Measurements from ENCODE around the gene EFCAB8. TPM values are rescaled to one million over a fixed set of nuclear protein-coding genes. Genes with fewer than 3 reads are reported as not detected.

Gene EFCAB8
- total RNA-seq, 4 donors from 2014 or later: not detected

DNA sequence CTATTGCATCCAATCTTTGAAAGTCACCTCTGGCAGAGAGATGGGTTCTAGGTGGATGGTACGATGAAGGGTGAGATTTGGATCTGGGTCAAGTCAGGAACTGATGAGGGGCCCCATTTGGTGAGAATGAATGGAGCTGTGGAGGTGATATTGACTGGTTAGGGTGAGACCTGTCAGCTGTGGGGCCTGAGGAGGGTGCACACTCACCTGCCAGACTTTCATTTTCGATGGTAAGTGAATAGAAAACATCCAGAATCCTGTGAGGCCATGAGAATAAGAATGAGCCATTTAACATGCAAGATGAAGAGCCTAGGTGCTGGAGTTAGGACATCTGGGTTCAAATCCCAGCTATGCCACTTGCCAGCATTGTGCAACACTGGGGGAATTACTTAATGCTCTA, 138.7 kb downstream of the EFCAB8 start:
- TF ChIP-seq POLR2A (IDR thresholded peaks at IDR 0.05): no peak
- no peak for TF ChIP-seq CTCF (IDR thresholded peaks at IDR 0.05 in 4 of 5, conservative IDR thresholded peaks at IDR 0.05 in 1 of 5)

DNA sequence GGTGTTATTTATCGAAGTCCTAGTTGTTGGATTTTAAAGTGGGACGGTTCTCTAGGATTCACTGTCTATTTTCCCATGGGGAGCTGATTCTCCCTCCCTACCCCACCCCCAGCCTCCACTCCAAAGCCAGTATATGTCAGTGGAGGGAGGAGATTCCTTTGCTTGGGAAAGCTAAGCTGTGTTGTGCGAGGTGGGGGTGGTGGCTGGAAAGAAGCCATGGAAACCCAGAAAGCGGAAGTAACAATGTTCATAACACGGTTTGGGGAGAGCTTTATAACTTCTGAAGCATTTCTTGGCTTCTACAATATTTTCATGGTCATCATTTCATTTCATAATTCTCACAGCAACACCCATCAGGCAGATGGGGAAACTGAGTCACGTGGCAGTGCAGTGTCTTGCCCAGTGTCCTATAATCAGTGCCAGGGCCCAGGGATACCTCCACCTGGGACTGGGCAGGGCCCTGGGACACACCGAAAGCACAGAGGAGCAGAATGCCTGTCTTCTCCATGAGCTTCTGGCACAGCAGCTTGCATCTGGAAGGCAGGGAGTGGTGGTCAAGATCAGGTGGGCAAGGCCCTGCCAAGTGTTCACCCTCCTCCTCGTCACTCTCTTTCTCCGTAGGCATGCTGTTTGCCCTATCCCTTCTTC, 141.0 kb downstream of the EFCAB8 start:
- no peak for DNase-seq
- intact Hi-C loops (cut with DNase I; ENCODE audit: low total_unique reads) (no loop called here), in situ Hi-C loops (cut with MboI; ENCODE audit: low sequenced_read_pairs in 4 of 4) (loop anchor here in 1 of 4 donors (25.0 kb wide), 1 partner anchor 87 kb away; no protein-coding TSS in a partner anchor)
- H3K4me1 ChIP-seq: no peaks in the 10 kb centered on the region
- H3K9me3 ChIP-seq: no peaks in the 10 kb centered on the region
- H3K27me3 ChIP-seq: no peaks in the 10 kb centered on the region
- H3K4me3 ChIP-seq: no peak overlapping the region
- no peak overlapping the region for H3K27ac ChIP-seq
- ATAC-seq: no peak
- TF ChIP-seq CTCF (IDR thresholded peaks at IDR 0.05 in 4 of 5, conservative IDR thresholded peaks at IDR 0.05 in 1 of 5) (no peak), POLR2A (IDR thresholded peaks at IDR 0.05) (no peak)
- no peaks in the 10 kb centered on the region for H3K36me3 ChIP-seq

More for the DNA sequence above, 138.7 kb downstream of the EFCAB8 start:
- Histone ChIP-seq H3K36me3 (no peaks in the 10 kb centered on the region), H3K27ac (no peak overlapping the region), H3K27me3 (no peaks in the 10 kb centered on the region), H3K9me3 (no peaks in the 10 kb centered on the region), H3K4me1 (no peaks in the 10 kb centered on the region), H3K4me3 (no peak overlapping the region)
- intact Hi-C loops (cut with DNase I; ENCODE audit: low total_unique reads) (no loop called here), in situ Hi-C loops (cut with MboI; ENCODE audit: low sequenced_read_pairs in 4 of 4) (no loop called here)
- ATAC-seq: no peak
- DNase-seq: no peak

DNA sequence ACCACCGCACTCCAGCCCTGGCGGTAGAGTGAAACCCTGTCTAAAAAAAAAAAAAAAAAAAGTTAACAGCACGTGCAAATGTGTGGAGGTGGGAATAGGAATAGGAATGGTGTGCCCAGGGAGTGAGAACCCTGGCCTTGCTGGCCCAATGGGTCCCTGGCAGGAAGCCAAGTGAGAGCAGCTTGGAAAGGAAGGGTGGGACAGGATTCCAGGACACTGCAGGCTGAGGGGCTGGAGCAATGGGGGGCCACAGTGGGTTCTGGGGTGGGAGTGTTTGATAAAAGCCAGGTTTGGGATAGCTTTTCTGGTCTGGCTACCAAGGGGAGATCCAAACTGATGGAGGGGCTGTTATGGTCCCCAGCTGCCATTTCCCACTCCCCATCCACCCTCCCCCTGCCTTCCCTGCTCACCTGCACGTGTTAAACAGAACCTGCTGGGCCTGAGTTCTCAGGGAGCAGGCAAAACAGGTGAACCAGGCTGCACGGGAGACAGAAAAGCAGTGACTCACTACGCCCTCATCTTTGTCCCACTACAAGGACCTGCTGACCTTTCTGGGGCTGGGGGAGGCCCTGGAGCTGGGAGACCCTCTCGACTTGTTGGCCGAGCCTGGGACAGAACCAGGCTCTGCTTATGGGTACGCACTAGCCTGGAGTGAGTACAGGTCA, 142.2 kb downstream of the EFCAB8 start:
- H3K27me3 ChIP-seq: no peaks in the 10 kb centered on the region
- H3K27ac ChIP-seq: no peak overlapping the region
- H3K9me3 ChIP-seq: no peaks in the 10 kb centered on the region
- DNase-seq (no peak), ATAC-seq (no peak)
- in situ Hi-C loops (cut with MboI; ENCODE audit: low sequenced_read_pairs in 4 of 4): loop anchor here in 1 of 4 donors (25.0 kb wide), 1 partner anchor 89 kb away; no protein-coding TSS in a partner anchor
- intact Hi-C loops (cut with DNase I; ENCODE audit: low total_unique reads): no loop called here
- H3K36me3 ChIP-seq: no peaks in the 10 kb centered on the region
- no peak overlapping the region for H3K4me3 ChIP-seq
- no peak for TF ChIP-seq POLR2A (IDR thresholded peaks at IDR 0.05)
- no peaks in the 10 kb centered on the region for H3K4me1 ChIP-seq

GRCh38 chr20:33002087-33002808, 143.5 kb downstream of the EFCAB8 start:
- no peak for DNase-seq
- in situ Hi-C loops (cut with MboI; ENCODE audit: low sequenced_read_pairs in 4 of 4) (loop anchor here in 1 of 4 donors (25.0 kb wide), 1 partner anchor 90 kb away; no protein-coding TSS in a partner anchor), intact Hi-C loops (cut with DNase I; ENCODE audit: low total_unique reads) (no loop called here)

More at GRCh38 chr20:33002087-33002808, 143.5 kb downstream of the EFCAB8 start:
- Histone ChIP-seq H3K36me3 (no peaks in the 10 kb centered on the region), H3K4me1 (no peaks in the 10 kb centered on the region), H3K9me3 (no peaks in the 10 kb centered on the region), H3K4me3 (no peak overlapping the region), H3K27me3 (no peaks in the 10 kb centered on the region), H3K27ac (no peak overlapping the region)
- TF ChIP-seq CTCF (IDR thresholded peaks at IDR 0.05 in 4 of 5, conservative IDR thresholded peaks at IDR 0.05 in 1 of 5) (no peak), POLR2A (IDR thresholded peaks at IDR 0.05) (no peak)
- ATAC-seq: no peak

All from gastrocnemius medialis (tissue), 4 donors.